GM18502 (cell line): ENCODE results near the gene LRRC56.
A peak's percentile ranks its signal among the peaks of the same experiment; 100 is the strongest.
"Not testable (repeated sequence)": the region's sequence is repeated elsewhere in the genome, so short reads cannot be mapped to it uniquely, and the experiment has no call there.

Source experiments
- ATAC-seq: cut with Tn5 transposase; IDR thresholded peaks from one replicate; pipeline ENCODE4 v1.9.1; 2021; ENCODE audit warnings: mild to moderate bottlenecking; ENCODE audit not compliant: unreplicated experiment, poor library complexity

Gene LRRC56

GRCh38 chr11:568306-569157, 31.2 kb downstream of the LRRC56 start:
- peak; percentile 87 for ATAC-seq

- ATAC-seq = peak; percentile 4
Observed at GRCh38 chr11:569158-569885, 32.0 kb downstream of the LRRC56 start.

- no peak for ATAC-seq
Observed at GRCh38 chr11:571802-572185, 34.5 kb downstream of the LRRC56 start.

- no peak for ATAC-seq
Observed at GRCh38 chr11:573146-573759, 35.9 kb downstream of the LRRC56 start.

GRCh38 chr11:574031-574570, 36.8 kb downstream of the LRRC56 start:
- not testable (repeated sequence) for ATAC-seq

GRCh38 chr11:574632-575312, 37.4 kb downstream of the LRRC56 start:
- ATAC-seq = no peak

- ATAC-seq = peak; percentile 37
Observed at GRCh38 chr11:575313-575995, 38.1 kb downstream of the LRRC56 start.

GRCh38 chr11:575996-576768, 38.9 kb downstream of the LRRC56 start, which contains the start of gene PHRF1:
PHRF1 (plus strand) TSS chr11:576470; CDS start chr11:581513, 5,043 bp downstream.
- peak; percentile 84 for ATAC-seq

GRCh38 chr11:576811-577610, 39.7 kb downstream of the LRRC56 start:
- no peak for ATAC-seq

GRCh38 chr11:577611-577894, 40.2 kb downstream of the LRRC56 start:
- ATAC-seq = no peak

GRCh38 chr11:578276-579035, 41.1 kb downstream of the LRRC56 start:
- ATAC-seq = no peak

GRCh38 chr11:579830-580601, 42.7 kb downstream of the LRRC56 start:
- ATAC-seq = no peak

GRCh38 chr11:581342-581741, 44.0 kb downstream of the LRRC56 start:
- ATAC-seq = no peak

GRCh38 chr11:581752-582151, 44.4 kb downstream of the LRRC56 start:
- ATAC-seq = no peak

- ATAC-seq = no peak
Observed at GRCh38 chr11:584287-584686, 47.0 kb downstream of the LRRC56 start.

GRCh38 chr11:586376-587316, 49.3 kb downstream of the LRRC56 start:
- ATAC-seq = no peak
